Fibroblast of mammary gland (primary cell): ENCODE results near the gene PGS1.

Experiments used
- DNase-seq: peaks from one replicate; pipeline ENCODE4 v3.0.0-alpha.2; 2010; ENCODE audit warnings: low read depth
- H3K4me3 ChIP-seq: 2 replicates; pipeline ENCODE4 v1.5.1; 2011; ENCODE audit warnings: low read depth, mild to moderate bottlenecking, low read length, moderate library complexity; ENCODE audit not compliant: control insufficient read depth
- CTCF ChIP-seq: conservative IDR thresholded peaks from 2 replicates; pipeline ENCODE4 v1.5.1; 2011; ENCODE audit warnings: low read depth, low read length, inconsistent platforms; ENCODE audit not compliant: control insufficient read depth, insufficient read depth

Gene PGS1

GRCh38 chr17:78343187-78343542 lies 35.3 kb upstream of the PGS1 start:
- peak; percentile 90 for DNase-seq
- H3K4me3 ChIP-seq: no peak overlapping the region
- no peak for TF ChIP-seq CTCF

- no peak for TF ChIP-seq CTCF
- no peak overlapping the region for H3K4me3 ChIP-seq
- DNase-seq: no peak
These were observed 34.8 kb upstream of the PGS1 start for GRCh38 chr17:78343543-78344201.

GRCh38 chr17:78344666-78345065 lies 33.8 kb upstream of the PGS1 start:
- no peak for DNase-seq
- no peak for TF ChIP-seq CTCF
- no peak overlapping the region for H3K4me3 ChIP-seq

GRCh38 chr17:78345172-78345571 lies 33.3 kb upstream of the PGS1 start:
- DNase-seq: no peak
- no peak overlapping the region for H3K4me3 ChIP-seq
- TF ChIP-seq CTCF: no peak

- DNase-seq: no peak
- no peak overlapping the region for H3K4me3 ChIP-seq
- TF ChIP-seq CTCF: no peak
These were observed 32.5 kb upstream of the PGS1 start for GRCh38 chr17:78345791-78346494.

- DNase-seq: peak; percentile 52
- TF ChIP-seq CTCF: no peak
- no peak overlapping the region for H3K4me3 ChIP-seq
These were observed 31.7 kb upstream of the PGS1 start for GRCh38 chr17:78346605-78347250.
